Measurements from ENCODE around the gene CDH4. TPM values are rescaled to one million over a fixed set of nuclear protein-coding genes. Genes with fewer than 3 reads are reported as not detected.

Gene CDH4
- total RNA-seq, 1 experiment from 2014 or later = not detected

- Histone ChIP-seq H2AFZ (ENCODE audit: low read length) (no peak overlapping the region), H3K4me2 (ENCODE audit: low read depth, low read length, poor library complexity, severe bottlenecking) (no peak overlapping the region), H3K79me2 (ENCODE audit: low read length) (no peaks in the 10 kb centered on the region), H3K27me3 (ENCODE audit: low read length) (no peaks in the 10 kb centered on the region), H3K9ac (ENCODE audit: low read length) (no peak overlapping the region), H3K9me2 (replicated peaks; ENCODE audit: insufficient read depth, low read length) (no peaks in the 10 kb centered on the region), H4K20me1 (ENCODE audit: insufficient read depth, low read depth, low read length) (no peaks in the 10 kb centered on the region), H3K27ac (ENCODE audit: low read length) (no peak overlapping the region), H3K4me1 (ENCODE audit: low read length) (no peaks in the 10 kb centered on the region), H3K4me3 (ENCODE audit: low read length) (no peak overlapping the region), H3K36me3 (ENCODE audit: insufficient read depth, low read length) (no peaks in the 10 kb centered on the region), H3K9me3 (ENCODE audit: low read length) (no peaks in the 10 kb centered on the region)
- DNase-seq = no peak
These were observed 60.9 kb downstream of the CDH4 start for GRCh38 chr20:61312925-61313324.

- H3K27me3 ChIP-seq (ENCODE audit: low read length) = no peaks in the 10 kb centered on the region
- H3K4me2 ChIP-seq (ENCODE audit: low read depth, low read length, poor library complexity, severe bottlenecking) = no peak overlapping the region
- no peaks in the 10 kb centered on the region for H3K9me2 ChIP-seq (replicated peaks; ENCODE audit: insufficient read depth, low read length)
- H3K9ac ChIP-seq (ENCODE audit: low read length) = no peak overlapping the region
- H3K4me1 ChIP-seq (ENCODE audit: low read length) = no peaks in the 10 kb centered on the region
- no peaks in the 10 kb centered on the region for H3K36me3 ChIP-seq (ENCODE audit: insufficient read depth, low read length)
- H3K9me3 ChIP-seq (ENCODE audit: low read length) = no peaks in the 10 kb centered on the region
- no peak overlapping the region for H3K27ac ChIP-seq (ENCODE audit: low read length)
- H4K20me1 ChIP-seq (ENCODE audit: insufficient read depth, low read depth, low read length) = no peaks in the 10 kb centered on the region
- DNase-seq = no peak
- no peak overlapping the region for H3K4me3 ChIP-seq (ENCODE audit: low read length)
- H2AFZ ChIP-seq (ENCODE audit: low read length) = no peak overlapping the region
- H3K79me2 ChIP-seq (ENCODE audit: low read length) = no peaks in the 10 kb centered on the region
These were observed 61.3 kb downstream of the CDH4 start for GRCh38 chr20:61313396-61313795.

- no peaks in the 10 kb centered on the region for H3K4me1 ChIP-seq (ENCODE audit: low read length)
- no peak overlapping the region for H3K4me2 ChIP-seq (ENCODE audit: low read depth, low read length, poor library complexity, severe bottlenecking)
- H3K9me2 ChIP-seq (replicated peaks; ENCODE audit: insufficient read depth, low read length) = no peaks in the 10 kb centered on the region
- no peaks in the 10 kb centered on the region for H3K9me3 ChIP-seq (ENCODE audit: low read length)
- no peaks in the 10 kb centered on the region for H3K27me3 ChIP-seq (ENCODE audit: low read length)
- no peak overlapping the region for H3K27ac ChIP-seq (ENCODE audit: low read length)
- H2AFZ ChIP-seq (ENCODE audit: low read length) = no peak overlapping the region
- no peaks in the 10 kb centered on the region for H4K20me1 ChIP-seq (ENCODE audit: insufficient read depth, low read depth, low read length)
- no peak overlapping the region for H3K4me3 ChIP-seq (ENCODE audit: low read length)
- H3K79me2 ChIP-seq (ENCODE audit: low read length) = no peaks in the 10 kb centered on the region
- DNase-seq = no peak
- H3K9ac ChIP-seq (ENCODE audit: low read length) = no peak overlapping the region
- no peaks in the 10 kb centered on the region for H3K36me3 ChIP-seq (ENCODE audit: insufficient read depth, low read length)
These were observed 62.4 kb downstream of the CDH4 start for GRCh38 chr20:61314326-61315010.

- no peaks in the 10 kb centered on the region for H3K4me1 ChIP-seq (ENCODE audit: low read length)
- H3K9ac ChIP-seq (ENCODE audit: low read length) = no peak overlapping the region
- H3K27ac ChIP-seq (ENCODE audit: low read length) = no peak overlapping the region
- H4K20me1 ChIP-seq (ENCODE audit: insufficient read depth, low read depth, low read length) = no peaks in the 10 kb centered on the region
- no peaks in the 10 kb centered on the region for H3K79me2 ChIP-seq (ENCODE audit: low read length)
- no peak for DNase-seq
- no peaks in the 10 kb centered on the region for H3K9me2 ChIP-seq (replicated peaks; ENCODE audit: insufficient read depth, low read length)
- no peaks in the 10 kb centered on the region for H3K27me3 ChIP-seq (ENCODE audit: low read length)
- no peak overlapping the region for H3K4me3 ChIP-seq (ENCODE audit: low read length)
- H3K9me3 ChIP-seq (ENCODE audit: low read length) = no peaks in the 10 kb centered on the region
- no peak overlapping the region for H2AFZ ChIP-seq (ENCODE audit: low read length)
- H3K36me3 ChIP-seq (ENCODE audit: insufficient read depth, low read length) = no peaks in the 10 kb centered on the region
- H3K4me2 ChIP-seq (ENCODE audit: low read depth, low read length, poor library complexity, severe bottlenecking) = no peak overlapping the region
These were observed 63.3 kb downstream of the CDH4 start for GRCh38 chr20:61315319-61315718.

GRCh38 chr20:61316346-61316745 is 64.3 kb downstream of the CDH4 start:
- Histone ChIP-seq H3K4me3 (ENCODE audit: low read length) (no peak overlapping the region), H3K79me2 (ENCODE audit: low read length) (no peaks in the 10 kb centered on the region), H3K36me3 (ENCODE audit: insufficient read depth, low read length) (no peaks in the 10 kb centered on the region), H4K20me1 (ENCODE audit: insufficient read depth, low read depth, low read length) (no peaks in the 10 kb centered on the region), H3K9ac (ENCODE audit: low read length) (no peak overlapping the region), H3K4me2 (ENCODE audit: low read depth, low read length, poor library complexity, severe bottlenecking) (no peak overlapping the region), H3K9me2 (replicated peaks; ENCODE audit: insufficient read depth, low read length) (no peaks in the 10 kb centered on the region), H3K4me1 (ENCODE audit: low read length) (no peaks in the 10 kb centered on the region), H2AFZ (ENCODE audit: low read length) (no peak overlapping the region), H3K27me3 (ENCODE audit: low read length) (no peaks in the 10 kb centered on the region), H3K27ac (ENCODE audit: low read length) (no peak overlapping the region), H3K9me3 (ENCODE audit: low read length) (no peaks in the 10 kb centered on the region)
- DNase-seq = no peak

GRCh38 chr20:61317966-61318530 is 66.0 kb downstream of the CDH4 start:
- Histone ChIP-seq H3K9me3 (ENCODE audit: low read length) (no peaks in the 10 kb centered on the region), H3K4me2 (ENCODE audit: low read depth, low read length, poor library complexity, severe bottlenecking) (no peak overlapping the region), H4K20me1 (ENCODE audit: insufficient read depth, low read depth, low read length) (no peaks in the 10 kb centered on the region), H3K79me2 (ENCODE audit: low read length) (no peaks in the 10 kb centered on the region), H3K9ac (ENCODE audit: low read length) (no peak overlapping the region), H3K4me3 (ENCODE audit: low read length) (no peak overlapping the region), H3K27me3 (ENCODE audit: low read length) (no peaks in the 10 kb centered on the region), H2AFZ (ENCODE audit: low read length) (no peak overlapping the region), H3K36me3 (ENCODE audit: insufficient read depth, low read length) (no peaks in the 10 kb centered on the region), H3K27ac (ENCODE audit: low read length) (no peak overlapping the region), H3K4me1 (ENCODE audit: low read length) (no peaks in the 10 kb centered on the region), H3K9me2 (replicated peaks; ENCODE audit: insufficient read depth, low read length) (no peaks in the 10 kb centered on the region)
- no peak for DNase-seq

GRCh38 chr20:61320691-61321425 is 68.8 kb downstream of the CDH4 start:
- Histone ChIP-seq H3K9ac (ENCODE audit: low read length) (no peak overlapping the region), H3K9me2 (replicated peaks; ENCODE audit: insufficient read depth, low read length) (no peaks in the 10 kb centered on the region), H3K36me3 (ENCODE audit: insufficient read depth, low read length) (no peaks in the 10 kb centered on the region), H3K27ac (ENCODE audit: low read length) (no peak overlapping the region), H3K79me2 (ENCODE audit: low read length) (no peaks in the 10 kb centered on the region), H3K27me3 (ENCODE audit: low read length) (no peaks in the 10 kb centered on the region), H3K4me3 (ENCODE audit: low read length) (no peak overlapping the region), H3K9me3 (ENCODE audit: low read length) (no peaks in the 10 kb centered on the region), H2AFZ (ENCODE audit: low read length) (no peak overlapping the region), H4K20me1 (ENCODE audit: insufficient read depth, low read depth, low read length) (no peaks in the 10 kb centered on the region), H3K4me1 (ENCODE audit: low read length) (no peaks in the 10 kb centered on the region), H3K4me2 (ENCODE audit: low read depth, low read length, poor library complexity, severe bottlenecking) (no peak overlapping the region)
- DNase-seq = no peak

- H3K9me3 ChIP-seq (ENCODE audit: low read length) = no peaks in the 10 kb centered on the region
- H3K79me2 ChIP-seq (ENCODE audit: low read length) = no peaks in the 10 kb centered on the region
- no peak overlapping the region for H3K27ac ChIP-seq (ENCODE audit: low read length)
- no peaks in the 10 kb centered on the region for H3K27me3 ChIP-seq (ENCODE audit: low read length)
- H3K4me2 ChIP-seq (ENCODE audit: low read depth, low read length, poor library complexity, severe bottlenecking) = no peak overlapping the region
- no peaks in the 10 kb centered on the region for H3K36me3 ChIP-seq (ENCODE audit: insufficient read depth, low read length)
- no peaks in the 10 kb centered on the region for H4K20me1 ChIP-seq (ENCODE audit: insufficient read depth, low read depth, low read length)
- no peak overlapping the region for H3K4me3 ChIP-seq (ENCODE audit: low read length)
- H3K9ac ChIP-seq (ENCODE audit: low read length) = no peak overlapping the region
- no peak for DNase-seq
- H3K9me2 ChIP-seq (replicated peaks; ENCODE audit: insufficient read depth, low read length) = no peaks in the 10 kb centered on the region
- no peak overlapping the region for H2AFZ ChIP-seq (ENCODE audit: low read length)
- H3K4me1 ChIP-seq (ENCODE audit: low read length) = no peaks in the 10 kb centered on the region
These were observed 69.4 kb downstream of the CDH4 start for GRCh38 chr20:61321481-61321880.

All from Karpas-422 (cell line).